Panc1 (cell line): ENCODE data around the gene ABHD2.

ENCODE experiments used
- POLR2AphosphoS5 ChIP-seq: IDR thresholded peaks from 2 replicates; pipeline ENCODE4 v1.6.1; 2012; ENCODE audit warnings: mild to moderate bottlenecking, low read depth, low read length, moderate library complexity
- SIN3A ChIP-seq: IDR thresholded peaks from 2 replicates; pipeline ENCODE4 v1.6.1; 2012; ENCODE audit warnings: low read depth, mild to moderate bottlenecking, low read length, moderate library complexity, borderline replicate concordance; ENCODE audit not compliant: insufficient read depth
- TF ChIP-seq, protein P1 (sequence below): fragments of 450-650 bp; IDR thresholded peaks from 2 replicates; pipeline ENCODE4 v1.5.1; 2017; ENCODE audit warnings: mild to moderate bottlenecking
- TF ChIP-seq, protein P2 (sequence below), 2 experiments: IDR thresholded peaks; 2 replicates each; pipeline ENCODE4 v1.6.1; 2011 to 2012; ENCODE audit warnings: low read depth in 2 of 2, control low read depth in 1 of 2, low read length in 1 of 2, mild to moderate bottlenecking in 1 of 2, moderate library complexity in 1 of 2; ENCODE audit not compliant: insufficient read depth in 1 of 2

DNA sequence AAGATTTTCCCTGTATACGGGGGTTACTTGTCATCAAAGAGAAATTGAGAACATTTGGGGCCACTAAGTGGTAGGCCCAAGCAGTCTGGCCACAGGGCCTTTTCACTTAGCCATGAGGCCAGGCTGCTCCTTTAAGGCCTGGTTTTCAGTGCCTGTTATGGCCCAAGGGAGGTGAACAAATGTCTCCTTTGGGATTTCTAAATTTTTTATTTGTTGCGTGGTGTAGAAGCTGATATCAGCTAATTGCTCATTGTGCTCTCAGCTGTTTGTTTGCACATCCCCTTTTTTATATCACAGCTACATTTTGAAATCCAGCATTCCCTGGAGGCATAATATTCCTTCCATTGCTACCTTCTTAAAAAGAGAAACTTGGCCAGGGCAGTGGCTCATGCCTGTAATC, 84.7 kb downstream of the ABHD2 start:
- TF ChIP-seq, protein P1, sequence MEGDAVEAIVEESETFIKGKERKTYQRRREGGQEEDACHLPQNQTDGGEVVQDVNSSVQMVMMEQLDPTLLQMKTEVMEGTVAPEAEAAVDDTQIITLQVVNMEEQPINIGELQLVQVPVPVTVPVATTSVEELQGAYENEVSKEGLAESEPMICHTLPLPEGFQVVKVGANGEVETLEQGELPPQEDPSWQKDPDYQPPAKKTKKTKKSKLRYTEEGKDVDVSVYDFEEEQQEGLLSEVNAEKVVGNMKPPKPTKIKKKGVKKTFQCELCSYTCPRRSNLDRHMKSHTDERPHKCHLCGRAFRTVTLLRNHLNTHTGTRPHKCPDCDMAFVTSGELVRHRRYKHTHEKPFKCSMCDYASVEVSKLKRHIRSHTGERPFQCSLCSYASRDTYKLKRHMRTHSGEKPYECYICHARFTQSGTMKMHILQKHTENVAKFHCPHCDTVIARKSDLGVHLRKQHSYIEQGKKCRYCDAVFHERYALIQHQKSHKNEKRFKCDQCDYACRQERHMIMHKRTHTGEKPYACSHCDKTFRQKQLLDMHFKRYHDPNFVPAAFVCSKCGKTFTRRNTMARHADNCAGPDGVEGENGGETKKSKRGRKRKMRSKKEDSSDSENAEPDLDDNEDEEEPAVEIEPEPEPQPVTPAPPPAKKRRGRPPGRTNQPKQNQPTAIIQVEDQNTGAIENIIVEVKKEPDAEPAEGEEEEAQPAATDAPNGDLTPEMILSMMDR = no peak
- TF ChIP-seq SIN3A = no peak
- TF ChIP-seq POLR2AphosphoS5 = no peak
- TF ChIP-seq, protein P2, sequence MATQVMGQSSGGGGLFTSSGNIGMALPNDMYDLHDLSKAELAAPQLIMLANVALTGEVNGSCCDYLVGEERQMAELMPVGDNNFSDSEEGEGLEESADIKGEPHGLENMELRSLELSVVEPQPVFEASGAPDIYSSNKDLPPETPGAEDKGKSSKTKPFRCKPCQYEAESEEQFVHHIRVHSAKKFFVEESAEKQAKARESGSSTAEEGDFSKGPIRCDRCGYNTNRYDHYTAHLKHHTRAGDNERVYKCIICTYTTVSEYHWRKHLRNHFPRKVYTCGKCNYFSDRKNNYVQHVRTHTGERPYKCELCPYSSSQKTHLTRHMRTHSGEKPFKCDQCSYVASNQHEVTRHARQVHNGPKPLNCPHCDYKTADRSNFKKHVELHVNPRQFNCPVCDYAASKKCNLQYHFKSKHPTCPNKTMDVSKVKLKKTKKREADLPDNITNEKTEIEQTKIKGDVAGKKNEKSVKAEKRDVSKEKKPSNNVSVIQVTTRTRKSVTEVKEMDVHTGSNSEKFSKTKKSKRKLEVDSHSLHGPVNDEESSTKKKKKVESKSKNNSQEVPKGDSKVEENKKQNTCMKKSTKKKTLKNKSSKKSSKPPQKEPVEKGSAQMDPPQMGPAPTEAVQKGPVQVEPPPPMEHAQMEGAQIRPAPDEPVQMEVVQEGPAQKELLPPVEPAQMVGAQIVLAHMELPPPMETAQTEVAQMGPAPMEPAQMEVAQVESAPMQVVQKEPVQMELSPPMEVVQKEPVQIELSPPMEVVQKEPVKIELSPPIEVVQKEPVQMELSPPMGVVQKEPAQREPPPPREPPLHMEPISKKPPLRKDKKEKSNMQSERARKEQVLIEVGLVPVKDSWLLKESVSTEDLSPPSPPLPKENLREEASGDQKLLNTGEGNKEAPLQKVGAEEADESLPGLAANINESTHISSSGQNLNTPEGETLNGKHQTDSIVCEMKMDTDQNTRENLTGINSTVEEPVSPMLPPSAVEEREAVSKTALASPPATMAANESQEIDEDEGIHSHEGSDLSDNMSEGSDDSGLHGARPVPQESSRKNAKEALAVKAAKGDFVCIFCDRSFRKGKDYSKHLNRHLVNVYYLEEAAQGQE (IDR thresholded peaks at IDR 0.05; ENCODE audit: insufficient read depth in 1 of 2, low read depth in 2 of 2, low read length in 1 of 2) = no peak
